NCI-H510A (cell line): ENCODE measurements around the gene CASP8AP2.
"Not testable (repeated sequence)": the region's sequence is repeated elsewhere in the genome, so short reads cannot be mapped to it uniquely, and the experiment has no call there.

ENCODE experiments used
- DNase-seq: peaks from one replicate; lab custom pipeline; 2025; lab: John Stamatoyannopoulos, UW

Gene CASP8AP2

GRCh38 chr6:89888871-89889270 lies 59.2 kb downstream of the CASP8AP2 start:
- DNase-seq: no peak

GRCh38 chr6:89890845-89891528 lies 61.3 kb downstream of the CASP8AP2 start:
- not testable (repeated sequence) for DNase-seq

DNA sequence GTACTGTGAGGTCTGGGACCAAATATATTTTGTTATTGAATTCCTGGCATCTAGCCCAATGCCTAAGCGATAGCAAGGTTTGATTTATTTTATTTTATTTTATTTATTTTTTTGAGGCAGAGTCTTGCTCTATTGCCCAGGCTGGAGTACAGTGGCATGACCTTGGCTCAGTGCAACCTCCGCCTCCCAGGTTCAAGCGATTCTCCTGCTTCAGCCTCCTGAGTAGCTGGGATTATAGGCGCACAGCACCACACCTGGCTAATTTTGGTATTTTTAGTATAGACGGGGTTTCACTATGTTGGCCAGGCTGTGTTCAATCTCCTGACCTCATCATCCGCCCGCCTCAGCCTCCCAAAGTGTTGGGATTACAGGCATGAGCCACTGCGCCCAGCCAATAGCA lies 62.9 kb downstream of the CASP8AP2 start:
- DNase-seq: not testable (repeated sequence)

- DNase-seq: no peak
Observed at GRCh38 chr6:89894169-89894568, 64.5 kb downstream of the CASP8AP2 start, which contains the start of gene GJA10. Gene GJA10, plus strand, starts transcription at chr6:89894469. Its CDS starts 0 bp downstream, at chr6:89894469.

GRCh38 chr6:89895276-89895874 lies 65.7 kb downstream of the CASP8AP2 start:
- DNase-seq: no peak

- DNase-seq: not testable (repeated sequence)
Observed at GRCh38 chr6:89910001-89910901, 80.6 kb downstream of the CASP8AP2 start.

- no peak for DNase-seq
Observed at GRCh38 chr6:89910902-89911240, 81.2 kb downstream of the CASP8AP2 start.

DNA sequence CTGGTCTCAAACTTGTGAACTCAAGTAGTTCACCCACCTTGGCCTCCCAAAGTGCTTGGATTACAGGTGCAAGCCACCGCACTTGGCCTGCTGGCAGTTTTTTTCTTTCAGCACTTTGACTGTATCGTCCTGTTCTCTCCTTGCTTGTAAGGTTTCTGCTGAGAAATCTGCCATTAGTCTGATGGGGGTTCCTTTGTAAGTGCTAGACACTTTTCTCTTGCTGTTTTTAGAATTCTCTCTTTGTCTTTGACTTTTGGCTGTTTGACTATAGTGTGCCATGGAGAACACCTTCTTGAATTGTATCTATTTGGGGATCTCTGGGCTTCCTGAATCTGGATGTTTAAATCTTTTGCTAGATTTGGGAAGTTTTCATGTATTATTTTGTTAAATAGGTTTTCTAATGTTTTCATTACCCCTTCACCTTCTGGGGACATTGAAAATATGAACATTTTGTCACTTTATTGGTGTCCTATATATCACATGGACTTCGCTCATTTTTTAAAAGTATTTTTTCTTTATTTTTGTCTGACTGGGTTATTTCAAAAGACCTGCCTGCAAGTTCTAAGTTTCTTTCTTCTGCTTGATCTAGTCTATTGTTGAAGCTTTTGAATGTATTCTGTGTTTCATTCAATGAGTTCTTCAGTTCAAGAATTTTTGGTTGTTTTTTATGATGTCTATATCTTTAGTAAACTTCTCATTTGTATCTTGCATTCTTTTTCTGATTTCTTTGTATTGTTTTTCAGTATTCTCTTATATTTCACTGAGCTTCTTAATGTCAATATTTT lies 86.6 kb downstream of the CASP8AP2 start:
- no peak for DNase-seq

DNA sequence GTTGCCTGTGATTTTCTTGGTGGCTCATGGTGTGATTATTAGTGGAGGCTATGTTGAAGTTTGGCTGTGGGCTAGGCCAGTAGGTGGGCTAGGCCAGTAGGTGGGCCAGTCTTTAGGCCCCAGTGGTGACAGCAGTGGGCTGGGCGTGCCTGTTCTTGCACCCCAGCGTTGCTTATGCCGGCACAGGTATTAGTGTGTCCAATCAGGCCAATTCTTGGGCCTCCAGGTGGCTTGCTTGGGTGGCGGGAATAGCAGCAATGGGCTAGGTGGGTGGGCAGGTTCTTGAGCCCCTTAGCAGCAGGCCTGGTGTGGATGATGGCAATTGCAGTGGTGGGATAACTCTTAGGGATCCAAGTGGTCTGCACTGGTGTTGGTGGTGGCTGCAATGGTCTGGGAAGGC lies 87.5 kb downstream of the CASP8AP2 start:
- no peak for DNase-seq

DNA sequence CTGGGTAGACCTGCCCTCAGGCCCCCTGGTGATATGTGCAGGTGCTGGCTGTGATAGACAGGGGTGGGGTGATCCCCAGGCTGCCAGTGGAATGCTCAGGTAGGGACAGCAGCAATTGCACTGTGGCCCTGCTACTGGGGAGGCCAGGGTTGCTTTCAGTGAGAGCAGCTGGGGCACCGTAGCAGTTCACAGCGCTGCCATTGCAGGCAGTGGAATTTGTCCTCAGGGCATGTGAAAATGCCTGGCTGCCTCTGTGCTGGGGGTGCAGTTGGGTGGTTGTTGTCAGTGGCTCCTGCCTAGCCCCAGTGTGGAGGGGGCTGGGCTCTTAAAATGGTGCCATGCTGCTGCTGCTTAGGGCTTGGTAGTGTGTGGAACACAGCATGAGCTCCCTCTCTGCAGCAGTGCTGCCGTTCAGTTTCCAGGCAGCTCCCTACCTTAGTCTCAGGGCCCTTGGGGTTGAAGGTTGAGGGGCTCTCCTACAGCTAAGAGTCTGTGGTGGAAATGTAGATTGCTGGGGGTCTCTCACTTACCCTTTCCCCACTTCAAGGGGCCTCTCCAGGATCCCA lies 88.2 kb downstream of the CASP8AP2 start:
- no peak for DNase-seq
